Breast epithelium (tissue), 4 donors: ENCODE data around the gene C12orf50. TPM values are rescaled to one million over a fixed set of nuclear protein-coding genes. Genes with fewer than 3 reads are reported as not detected.

ENCODE experiments used
- DNase-seq, 2 donors: peaks; one replicate each; pipeline ENCODE4 v3.0.0-alpha.2; 2019; ENCODE audit warnings: low spot score in 2 of 2
- H3K27ac ChIP-seq, 2 donors: fragments of 200-600 bp; sonication (generic) in 1 of 2; one replicate each; pipeline ENCODE4 v1.5.1; 2016 to 2019; ENCODE audit warnings: mild to moderate bottlenecking in 1 of 2
- H3K27me3 ChIP-seq, 2 donors: fragments of 200-600 bp; sonication (generic) in 1 of 2; one replicate each; pipeline versions ENCODE4 v1.5.1 to v1.6.0; 2017 to 2019; ENCODE audit warnings: control low read depth in 1 of 2, mild to moderate bottlenecking in 1 of 2
- H3K36me3 ChIP-seq: fragments of 200-600 bp; one replicate; pipeline ENCODE4 v1.5.1; 2019
- H3K4me1 ChIP-seq, 2 donors: fragments of 200-600 bp; sonication (generic); one replicate each; pipeline ENCODE4 v1.5.1; 2016 to 2019; ENCODE audit warnings: control low read depth in 1 of 2
- H3K4me3 ChIP-seq, 3 donors: fragments of 200-600 bp; sonication (generic); 1 replicate in 2 of 3; 2 replicates in 1 of 3; pipeline ENCODE4 v1.5.1; 2016 to 2019; ENCODE audit warnings: mild to moderate bottlenecking in 3 of 3, moderate library complexity in 2 of 3
- H3K9me3 ChIP-seq, 2 donors: fragments of 200-600 bp; sonication (generic) in 1 of 2; one replicate each; pipeline ENCODE4 v1.5.1; 2016 to 2019; ENCODE audit warnings: control low read depth in 1 of 2
- CTCF ChIP-seq, 3 donors: fragments of 450-650 bp; IDR thresholded peaks; one replicate each; pipeline ENCODE4 v1.5.1; 2016 to 2017; ENCODE audit warnings: antibody characterized with exemption in 3 of 3, mild to moderate bottlenecking in 3 of 3, moderate library complexity in 3 of 3
- POLR2A ChIP-seq: fragments of 450-650 bp; IDR thresholded peaks from one replicate; pipeline ENCODE4 v1.6.1; 2016; ENCODE audit warnings: antibody characterized with exemption, mild to moderate bottlenecking, moderate library complexity
- POLR2AphosphoS5 ChIP-seq, 3 donors: sonication (generic); formaldehyde crosslinking; IDR thresholded peaks; one replicate each; pipeline ENCODE4 v1.6.1; 2017; ENCODE audit warnings: antibody characterized with exemption in 3 of 3
- intact Hi-C: fragments of 100-400 bp; cut with DNase I; formaldehyde crosslinking; loops from one replicate; pipeline ENCODE4 v1.15.1; 2023; ENCODE audit warnings: low total_unique reads
- total RNA-seq, 3 donors: library from RNA; depleted of rRNA; stranded (reverse); fragments of >200 nt; gene quantifications; one replicate each; pipeline ENCODE4 v1.1.0, GENCODE V29; 2016

C12orf50 gene
- total RNA-seq, 3 donors from 2014 or later = not detected

- no peak overlapping the region for H3K4me3 ChIP-seq
- H3K36me3 ChIP-seq = no peaks in the 10 kb centered on the region
- DNase-seq = no peak
- no peaks in the 10 kb centered on the region for H3K9me3 ChIP-seq
- intact Hi-C loops = no loop called here
- no peaks in the 10 kb centered on the region for H3K27me3 ChIP-seq
- no peaks in the 10 kb centered on the region for H3K4me1 ChIP-seq
- TF ChIP-seq POLR2AphosphoS5 (IDR thresholded peaks at IDR 0.05) = no peak
- peak in 2 of 3 donors; percentile 52 to 73 for TF ChIP-seq CTCF (IDR thresholded peaks at IDR 0.05)
- no peak for TF ChIP-seq POLR2A
- H3K27ac ChIP-seq = no peak overlapping the region
Measured at GRCh38 chr12:87995581-87996178, 33.5 kb downstream of the C12orf50 start.

- H3K4me3 ChIP-seq = no peak overlapping the region
- no peaks in the 10 kb centered on the region for H3K27me3 ChIP-seq
- H3K9me3 ChIP-seq = no peaks in the 10 kb centered on the region
- DNase-seq = no peak
- H3K4me1 ChIP-seq = no peaks in the 10 kb centered on the region
- no peak for TF ChIP-seq CTCF (IDR thresholded peaks at IDR 0.05)
- no peak for TF ChIP-seq POLR2A
- no peak for TF ChIP-seq POLR2AphosphoS5 (IDR thresholded peaks at IDR 0.05)
- H3K36me3 ChIP-seq = no peaks in the 10 kb centered on the region
- intact Hi-C loops = no loop called here
- H3K27ac ChIP-seq = no peak overlapping the region
Measured at GRCh38 chr12:87991483-87991882, 37.7 kb downstream of the C12orf50 start.

- no peak for TF ChIP-seq POLR2A
- no peak for TF ChIP-seq POLR2AphosphoS5 (IDR thresholded peaks at IDR 0.05)
- TF ChIP-seq CTCF (IDR thresholded peaks at IDR 0.05) = no peak
- no peak for DNase-seq
- intact Hi-C loops = no loop called here
- H3K36me3 ChIP-seq = no peaks in the 10 kb centered on the region
- H3K27ac ChIP-seq = no peak overlapping the region
- H3K27me3 ChIP-seq = no peaks in the 10 kb centered on the region
- no peak overlapping the region for H3K4me3 ChIP-seq
- H3K9me3 ChIP-seq = no peaks in the 10 kb centered on the region
- no peaks in the 10 kb centered on the region for H3K4me1 ChIP-seq
Measured at GRCh38 chr12:87988534-87988933, 40.7 kb downstream of the C12orf50 start.

- intact Hi-C loops = no loop called here
- TF ChIP-seq POLR2AphosphoS5 (IDR thresholded peaks at IDR 0.05) (no peak), POLR2A (no peak), CTCF (IDR thresholded peaks at IDR 0.05) (no peak)
Measured at GRCh38 chr12:87985069-87985675, 44.0 kb downstream of the C12orf50 start.

GRCh38 chr12:87982208-87982607 lies 47.0 kb downstream of the C12orf50 start:
- TF ChIP-seq POLR2AphosphoS5 (IDR thresholded peaks at IDR 0.05) (no peak), POLR2A (no peak), CTCF (IDR thresholded peaks at IDR 0.05) (no peak)
- DNase-seq = no peak
- no peaks in the 10 kb centered on the region for H3K9me3 ChIP-seq
- no peak overlapping the region for H3K27ac ChIP-seq
- no peaks in the 10 kb centered on the region for H3K27me3 ChIP-seq
- H3K4me1 ChIP-seq = no peaks in the 10 kb centered on the region
- intact Hi-C loops = no loop called here
- no peak overlapping the region for H3K4me3 ChIP-seq
- H3K36me3 ChIP-seq = no peaks in the 10 kb centered on the region

More at GRCh38 chr12:87985069-87985675, 44.0 kb downstream of the C12orf50 start:
- Histone ChIP-seq H3K4me1 (no peaks in the 10 kb centered on the region), H3K27ac (no peak overlapping the region), H3K36me3 (no peaks in the 10 kb centered on the region), H3K9me3 (no peaks in the 10 kb centered on the region), H3K27me3 (no peaks in the 10 kb centered on the region), H3K4me3 (no peak overlapping the region)
- no peak for DNase-seq
